UCSD-AML1 (cell line): ENCODE data around the gene CABLES1.

Source experiments
- DNase-seq: peaks from one replicate; lab custom pipeline; 2025; ENCODE audit not compliant: unreplicated experiment; lab: John Stamatoyannopoulos, UW

Gene CABLES1

DNA sequence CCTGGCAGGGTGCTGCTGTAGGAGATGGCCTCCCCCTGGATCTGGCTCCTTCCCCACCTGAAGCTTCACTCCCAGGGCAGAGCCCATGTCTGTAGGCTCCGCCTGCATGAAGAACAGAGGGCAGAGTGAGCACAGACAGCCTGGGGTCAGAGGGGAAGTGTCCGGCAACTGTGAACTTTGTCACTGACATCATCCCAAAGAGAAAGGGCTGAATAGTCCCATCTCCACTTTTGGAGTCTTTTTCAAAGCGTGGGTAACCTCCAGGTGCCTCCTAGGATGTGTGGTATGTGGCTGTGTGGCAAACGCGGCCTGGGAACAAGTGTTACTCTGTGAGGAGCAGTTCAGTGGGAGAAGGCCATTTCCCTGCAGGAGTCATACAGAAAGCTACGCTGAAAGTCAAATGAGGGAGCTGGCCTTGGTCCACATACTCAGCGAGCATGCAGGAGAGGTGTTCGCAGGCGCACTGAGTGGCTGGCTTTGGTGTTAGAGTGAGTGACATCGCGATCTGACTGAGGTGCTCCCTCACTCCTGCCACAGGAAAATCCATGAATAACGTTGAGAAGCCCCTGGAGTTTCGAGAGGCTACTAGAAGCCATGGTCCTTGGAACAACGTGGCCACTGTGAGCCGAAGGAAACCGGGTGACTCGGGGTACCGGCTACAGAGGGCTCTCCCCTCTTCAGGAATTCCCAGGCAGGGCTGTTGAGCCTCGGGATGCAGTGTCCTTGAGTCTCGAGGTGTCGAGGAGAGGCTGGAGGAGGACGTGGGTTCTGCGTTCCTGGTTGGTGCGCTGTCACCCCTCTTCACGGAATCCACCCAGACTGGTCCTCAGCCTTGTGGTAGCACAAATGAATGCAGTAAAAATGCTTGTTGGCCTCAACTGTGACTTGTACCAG is 54.7 kb downstream of the CABLES1 start:
- no peak for DNase-seq

DNA sequence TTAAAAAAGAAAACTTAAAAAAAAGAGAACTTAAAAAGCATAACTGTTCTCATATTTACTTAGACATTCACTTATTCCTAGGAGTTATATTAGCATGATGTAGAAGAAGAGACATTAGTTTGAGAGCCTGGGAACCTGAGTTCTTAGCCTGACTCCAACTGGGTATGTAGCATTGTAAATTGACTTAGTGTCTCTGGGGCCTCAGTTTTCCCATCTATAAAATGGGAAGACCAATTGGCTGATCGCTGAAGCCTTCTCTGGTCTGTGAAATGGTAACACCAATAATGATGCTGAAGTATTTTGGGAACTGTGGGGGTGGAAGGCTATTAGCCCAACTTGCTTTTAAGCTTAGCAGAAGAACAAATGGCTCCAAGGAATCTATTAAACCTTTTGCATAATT is 55.9 kb downstream of the CABLES1 start:
- DNase-seq, result no peak

DNA sequence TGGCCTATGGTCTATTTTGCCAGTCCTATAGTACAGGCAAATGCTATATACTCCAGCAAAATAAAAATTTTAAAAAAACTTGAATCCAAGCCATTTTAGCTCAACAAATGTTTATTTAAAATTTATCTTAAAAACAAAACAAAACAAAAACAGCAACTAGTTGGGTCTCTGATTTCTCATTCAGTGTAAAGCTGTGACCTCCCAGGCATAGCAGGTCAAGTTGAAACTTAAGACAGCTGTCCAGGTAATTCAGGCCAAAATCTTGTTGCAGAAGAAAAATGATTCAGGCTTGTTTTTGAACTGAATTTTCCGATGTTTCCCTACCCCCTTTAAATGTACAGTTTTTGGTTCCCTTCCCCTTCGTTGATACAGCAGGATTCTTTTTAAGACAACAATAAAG is 58.5 kb downstream of the CABLES1 start:
- no peak for DNase-seq

DNA sequence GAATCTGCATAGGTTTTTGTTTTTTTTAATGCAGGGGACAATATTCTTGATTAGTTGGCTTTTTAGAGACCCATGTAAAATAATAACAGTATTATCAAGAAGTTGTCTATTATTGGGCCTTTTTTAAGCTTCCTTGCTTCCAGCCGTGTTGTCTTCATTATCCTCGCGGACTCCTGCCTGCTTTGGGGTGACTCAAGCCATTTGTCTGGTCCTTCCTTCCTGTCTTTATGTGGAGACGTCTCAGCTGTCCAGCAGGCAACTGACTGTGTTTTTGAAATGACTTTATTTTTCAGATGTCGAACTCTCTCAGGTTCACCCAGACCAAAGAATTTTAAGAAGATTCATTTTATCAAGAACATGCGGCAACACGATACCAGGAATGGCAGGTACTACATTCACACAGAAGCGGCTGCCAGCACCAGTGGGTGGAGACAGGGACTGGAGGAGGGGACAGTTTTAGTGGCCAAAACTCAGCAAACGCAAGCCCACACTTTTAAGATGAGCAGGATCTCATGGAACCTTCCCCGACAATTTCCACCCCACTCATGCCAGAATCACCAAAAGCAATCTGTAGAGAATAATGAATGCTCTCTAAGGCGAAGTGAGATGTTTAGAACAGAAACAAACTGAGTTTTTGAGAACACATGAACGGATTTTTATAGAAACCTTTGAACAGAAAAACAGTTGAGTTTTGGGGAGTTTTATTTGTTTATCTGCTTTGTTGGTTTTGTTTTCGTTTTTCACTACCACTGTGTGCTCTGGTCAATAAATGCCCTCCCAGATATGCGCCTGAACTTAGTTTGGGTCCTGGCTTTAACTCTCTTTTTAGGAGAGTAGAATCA is 59.1 kb downstream of the CABLES1 start:
- no peak for DNase-seq

DNA sequence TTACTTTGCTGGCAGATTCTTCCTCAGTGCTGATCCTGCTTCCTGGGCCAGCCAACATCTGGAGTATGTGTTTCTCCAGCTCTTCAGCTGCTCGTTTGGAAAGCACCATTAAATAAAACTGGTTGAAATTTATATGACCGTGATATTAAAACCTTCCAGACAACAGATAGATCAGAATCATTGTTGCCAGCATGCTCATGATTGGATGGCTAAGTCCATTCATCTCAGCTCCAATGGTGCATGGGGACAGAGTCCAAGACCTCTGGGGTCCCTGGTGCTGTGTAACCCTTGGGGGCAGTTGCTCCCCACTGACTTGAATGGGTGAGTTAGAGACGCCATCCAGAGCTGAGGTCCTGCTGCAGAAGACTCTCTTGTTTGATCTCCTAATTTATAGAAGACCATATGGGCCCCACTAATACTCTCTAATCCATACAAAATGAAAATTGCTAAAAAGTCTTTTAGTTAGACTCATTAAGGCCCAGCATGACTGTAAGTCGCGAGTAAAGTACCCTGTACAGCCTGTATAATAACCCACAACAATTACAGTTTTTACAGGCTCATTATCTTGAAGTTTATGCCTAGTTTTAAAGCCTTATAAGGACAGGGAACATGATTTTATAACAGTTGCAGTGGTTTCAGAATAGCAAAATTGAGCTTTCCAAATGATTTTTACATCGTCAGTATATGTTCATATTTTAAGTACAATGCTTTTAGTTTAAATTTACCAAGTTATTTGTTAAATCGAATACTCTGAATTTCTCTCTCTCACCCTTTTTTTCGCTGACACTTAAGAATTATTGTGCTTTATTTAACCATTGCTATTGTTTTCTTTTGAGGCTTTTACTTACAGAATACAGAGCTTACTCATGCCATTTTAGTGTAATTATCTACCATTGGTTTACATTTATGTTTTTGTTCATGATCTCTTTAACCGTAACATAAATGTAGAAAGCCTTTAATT is 60.0 kb downstream of the CABLES1 start:
- no peak for DNase-seq

DNA sequence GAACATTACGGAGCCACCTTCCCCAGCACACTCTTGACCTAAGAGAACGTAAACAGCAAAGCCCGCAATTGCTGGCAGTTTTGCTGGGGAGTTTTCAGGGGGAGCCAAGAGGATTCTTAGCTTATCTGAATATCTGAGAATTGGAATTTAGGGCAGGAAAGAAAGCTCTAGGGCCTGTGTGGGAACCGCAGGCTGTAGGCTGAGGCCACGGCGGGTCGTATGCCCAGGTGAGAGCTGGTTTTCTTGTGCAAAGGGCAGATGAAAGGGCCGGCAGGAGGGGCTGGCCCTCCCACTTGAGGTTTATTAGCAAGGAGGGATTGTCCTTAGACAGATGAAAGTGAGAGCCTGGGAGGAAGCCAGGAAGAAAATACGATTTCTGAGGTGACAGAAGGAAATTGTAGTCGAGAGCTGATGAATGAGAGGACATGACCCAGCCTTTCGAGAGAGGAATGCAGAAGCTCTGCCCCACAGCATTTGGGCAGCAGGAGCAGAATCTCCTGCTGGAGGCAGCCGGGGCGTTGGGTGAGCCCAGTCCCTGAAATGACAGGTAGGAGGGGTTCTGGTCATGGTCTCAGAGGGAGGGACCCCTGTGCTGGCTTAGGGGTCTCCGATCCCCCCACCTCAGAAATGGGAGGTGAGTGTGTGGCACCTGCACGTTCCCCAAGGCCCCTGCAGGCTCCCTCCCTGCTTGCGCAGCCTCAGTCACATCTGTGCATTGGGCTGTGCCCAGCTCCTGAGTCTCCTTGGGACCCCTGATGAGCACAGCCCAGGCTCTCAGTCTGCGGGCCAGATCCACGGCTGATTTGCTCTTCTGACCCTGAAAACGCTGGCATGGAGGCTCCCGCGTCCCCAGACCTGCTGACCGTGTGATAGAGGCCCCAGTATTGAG is 61.1 kb downstream of the CABLES1 start:
- DNase-seq, result no peak

DNA sequence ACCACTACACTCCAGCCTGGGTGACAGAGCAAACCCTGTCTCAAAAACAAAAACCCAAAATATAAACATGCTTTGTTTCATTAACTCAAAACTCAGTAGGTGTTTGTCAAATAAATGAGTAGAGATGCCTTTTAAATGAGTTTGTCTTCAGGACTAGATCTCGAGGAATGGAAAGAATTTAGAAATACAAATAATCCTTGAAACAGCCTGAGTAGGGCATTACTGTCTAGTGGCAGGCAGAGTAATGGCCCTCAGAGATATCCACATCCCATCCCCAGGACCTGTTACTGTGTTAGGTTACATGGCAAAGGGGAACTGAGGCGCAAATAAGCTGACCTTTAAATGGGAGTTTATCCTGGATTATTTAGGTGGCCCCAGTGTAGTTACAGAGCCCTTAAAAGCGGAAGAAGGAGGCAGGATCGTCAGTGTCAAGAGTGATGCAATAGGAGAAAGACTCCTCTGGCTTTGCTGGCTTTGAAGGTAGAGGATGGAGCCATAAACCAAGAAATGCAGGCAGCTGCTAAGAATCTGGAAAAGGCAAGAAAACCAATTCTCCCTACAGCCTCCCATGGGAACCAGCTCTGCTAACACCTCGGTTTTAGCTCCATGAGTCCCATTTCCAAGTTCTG is 63.0 kb downstream of the CABLES1 start:
- no peak for DNase-seq

DNA sequence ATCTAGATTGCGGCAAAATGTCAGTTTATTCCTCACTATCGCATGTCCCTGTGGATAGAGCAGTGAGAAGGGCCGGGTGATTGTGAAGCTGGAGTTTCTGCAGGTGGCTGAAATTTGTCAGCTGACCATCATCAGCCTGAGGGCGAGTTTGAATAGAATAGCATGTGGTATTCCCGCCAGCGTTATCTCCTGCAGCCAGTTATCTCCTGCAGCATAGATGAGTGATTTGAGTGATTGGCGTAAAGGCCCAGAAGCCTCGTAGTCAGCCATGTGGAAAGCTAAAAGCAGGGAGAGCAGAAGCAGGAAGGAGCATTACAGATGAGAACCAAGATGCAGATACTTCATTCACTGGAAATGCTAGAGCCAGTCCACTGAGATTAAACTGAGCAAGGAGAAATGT is 65.5 kb downstream of the CABLES1 start:
- no peak for DNase-seq

DNA sequence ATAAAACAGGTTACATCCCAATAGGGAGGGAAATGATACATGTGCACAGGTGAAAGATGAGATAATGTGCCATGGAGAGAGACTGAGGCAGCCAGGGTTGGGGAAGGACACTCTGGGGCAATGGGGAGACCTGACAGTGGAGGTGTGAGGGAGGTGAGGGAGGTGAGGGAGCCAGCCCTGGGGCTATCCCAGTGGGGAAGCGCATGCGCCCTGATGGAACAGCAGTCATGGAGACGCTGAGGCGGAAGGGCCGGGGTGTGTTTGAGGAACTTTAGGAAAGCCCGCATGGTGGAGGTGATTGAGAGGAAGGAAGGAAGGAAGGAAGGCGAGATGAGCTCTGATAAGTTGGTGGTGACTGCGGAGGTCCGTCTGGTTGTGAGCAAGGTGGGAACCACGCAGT is 66.5 kb downstream of the CABLES1 start:
- DNase-seq, result no peak

DNA sequence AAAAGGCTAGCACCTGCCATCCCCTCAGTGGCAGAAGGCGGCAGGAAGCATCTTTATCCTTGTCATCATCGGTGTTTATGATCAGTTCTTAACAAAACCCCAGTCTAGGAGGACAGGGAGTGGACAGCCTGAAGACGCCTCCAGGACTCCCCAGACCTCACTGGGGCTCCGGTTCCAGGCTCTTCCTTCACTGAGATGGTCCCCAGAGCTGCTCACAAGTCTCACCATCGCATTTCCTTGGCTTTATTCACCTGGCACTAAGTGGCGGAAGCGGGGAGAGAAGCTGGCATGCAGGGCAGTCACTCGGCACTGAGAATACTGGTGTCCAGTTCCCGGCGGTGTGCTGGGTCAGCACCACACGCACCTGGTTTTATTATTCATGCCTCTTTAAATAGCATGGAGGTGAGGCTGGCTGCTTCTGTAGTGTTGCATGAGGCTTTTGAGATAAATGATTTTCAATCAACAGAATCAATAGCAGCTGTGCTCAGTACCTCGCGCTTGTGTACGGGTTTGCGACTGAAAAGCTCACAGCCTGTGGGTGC is 68.7 kb downstream of the CABLES1 start:
- DNase-seq, result no peak

DNA sequence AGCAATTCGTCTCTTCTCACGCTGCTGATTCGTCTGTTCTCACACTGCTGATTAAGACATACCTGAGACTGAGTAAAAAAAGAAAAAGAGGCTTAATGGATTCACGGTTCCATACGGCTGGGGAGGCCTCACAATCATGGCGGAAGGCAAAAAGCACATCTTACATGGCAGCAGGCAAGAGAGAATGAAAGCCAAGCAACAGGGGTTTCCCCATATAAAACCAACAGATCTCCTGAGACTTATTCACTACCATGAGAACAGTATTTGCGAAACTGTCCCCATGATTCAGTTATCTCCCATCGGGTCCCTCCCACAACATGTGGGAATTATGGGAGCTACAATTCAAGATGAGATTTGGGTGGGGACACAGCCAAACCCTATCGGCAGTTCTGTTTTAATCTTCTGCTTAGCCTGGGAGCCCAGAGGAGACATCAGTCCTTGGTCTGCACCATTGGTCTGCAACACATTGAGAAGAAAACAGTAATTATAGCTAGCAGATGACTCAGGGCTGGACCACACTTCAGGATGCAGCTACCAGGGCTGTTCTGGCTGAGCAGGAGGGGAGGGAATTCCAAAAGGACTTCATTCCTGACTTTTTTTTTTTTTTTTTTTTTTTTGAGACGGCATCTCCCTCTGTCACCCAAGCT is 69.4 kb downstream of the CABLES1 start:
- DNase-seq, result no peak

DNA sequence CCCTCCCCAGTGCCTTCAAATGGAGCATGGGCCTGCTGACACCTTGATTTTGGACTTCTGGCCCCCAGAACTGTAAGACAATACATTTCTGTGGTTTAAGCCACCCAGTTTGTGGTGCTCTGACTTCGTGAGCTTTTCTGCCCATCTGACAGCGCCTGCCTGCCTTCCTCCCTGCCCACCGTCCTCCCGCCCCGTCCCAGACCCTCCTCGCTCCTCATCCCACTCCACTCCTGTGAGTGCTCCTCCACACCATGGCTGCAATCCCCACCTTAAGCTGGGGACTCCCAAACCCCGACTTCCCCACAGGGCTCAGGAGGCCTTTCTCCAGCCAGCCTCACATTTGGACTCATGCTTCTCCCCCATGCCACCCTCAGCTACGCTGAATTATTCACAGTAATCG is 70.7 kb downstream of the CABLES1 start:
- no peak for DNase-seq

DNA sequence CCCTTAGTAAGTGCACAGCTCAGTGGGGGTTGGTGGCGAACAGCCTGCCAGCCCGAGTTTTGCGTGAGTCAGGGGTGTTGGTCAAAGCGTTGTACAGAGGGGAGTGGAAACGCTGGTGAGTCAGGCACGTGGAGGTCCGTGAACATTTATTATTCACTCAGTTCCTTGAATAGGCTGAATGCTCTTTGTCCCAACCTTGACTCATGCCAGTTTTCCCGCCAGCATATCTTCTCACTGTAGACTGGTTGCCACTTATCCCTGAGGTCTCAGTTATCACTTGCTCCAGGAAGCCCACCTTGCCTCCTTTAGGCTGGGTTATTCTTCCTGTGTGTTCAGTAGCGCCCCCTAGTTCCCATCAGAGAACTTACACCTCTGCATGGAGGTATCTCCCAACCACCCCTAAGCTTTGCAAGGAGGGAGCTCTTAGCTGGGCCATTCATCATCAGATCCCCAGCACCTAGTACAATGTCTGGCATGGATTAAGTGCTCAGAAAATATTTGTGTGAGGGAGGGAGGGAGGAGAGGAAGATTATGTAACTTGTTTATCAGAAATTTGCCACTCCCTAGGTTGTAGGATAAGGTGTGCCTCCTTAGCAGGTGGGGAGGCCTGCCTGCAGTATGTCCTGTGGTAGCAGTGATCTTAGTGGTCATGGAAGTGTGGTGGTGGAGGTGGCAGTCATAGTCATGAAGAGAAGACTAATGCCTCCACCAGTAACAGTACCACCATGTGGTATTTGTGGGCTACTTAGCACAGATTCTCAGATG is 72.1 kb downstream of the CABLES1 start:
- DNase-seq, result no peak

DNA sequence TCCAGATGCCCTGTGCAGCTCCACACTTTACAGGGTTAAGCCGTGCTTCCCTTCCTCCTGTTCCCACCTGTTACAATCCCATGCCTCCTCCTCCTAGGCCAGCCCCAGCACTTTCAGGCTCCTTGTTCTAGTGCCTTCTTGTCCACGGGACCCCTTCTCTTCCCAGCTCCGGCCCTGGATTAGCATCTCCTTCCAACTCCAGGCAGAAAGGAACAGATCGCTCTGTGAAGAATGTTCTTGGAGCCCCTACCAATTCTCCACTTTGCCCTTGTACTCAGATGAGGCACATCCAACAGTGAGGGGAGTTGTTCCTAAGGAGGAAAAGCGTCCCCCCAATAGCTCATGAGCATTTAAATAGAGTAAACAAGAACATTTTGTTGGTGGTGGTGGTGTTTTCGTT is 72.7 kb downstream of the CABLES1 start:
- no peak for DNase-seq

DNA sequence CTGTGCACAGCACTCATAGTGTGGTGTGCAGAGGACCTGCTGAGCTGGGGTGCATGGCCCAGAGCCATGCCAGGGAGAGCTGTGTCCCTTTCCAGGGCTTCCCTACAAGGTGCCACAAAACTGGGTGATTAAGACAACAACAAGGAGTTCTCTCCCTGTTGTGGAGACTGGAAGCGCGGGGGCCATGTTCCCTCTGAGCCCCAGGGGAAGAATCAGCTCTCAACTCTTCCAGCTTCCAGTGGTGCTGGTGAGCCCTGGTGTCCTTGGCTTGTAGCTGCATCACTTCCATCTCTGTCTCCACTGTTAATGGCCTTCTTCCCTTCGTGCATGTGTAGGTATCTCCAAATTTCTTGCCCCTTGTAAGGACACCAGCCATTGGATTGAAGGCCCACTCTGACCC is 73.3 kb downstream of the CABLES1 start:
- DNase-seq, result no peak

DNA sequence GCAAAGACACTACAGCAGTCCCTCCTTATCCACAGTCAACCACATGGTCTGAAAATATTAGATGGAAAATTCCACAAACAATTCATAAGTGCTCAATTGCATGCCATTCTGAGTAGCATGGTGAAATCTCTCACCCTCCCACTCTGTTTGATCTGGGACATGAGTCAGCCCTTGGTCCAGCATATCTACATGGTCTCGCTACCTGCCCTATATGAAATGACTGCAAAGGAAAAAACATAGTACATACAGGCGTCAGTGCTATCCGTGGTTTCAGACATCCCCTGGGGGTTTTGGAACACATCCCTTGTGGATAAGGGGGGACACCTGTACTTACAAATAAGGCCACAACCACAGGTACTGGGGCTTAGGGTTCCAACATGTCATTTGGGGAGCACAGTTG is 73.7 kb downstream of the CABLES1 start:
- DNase-seq, result no peak

DNA sequence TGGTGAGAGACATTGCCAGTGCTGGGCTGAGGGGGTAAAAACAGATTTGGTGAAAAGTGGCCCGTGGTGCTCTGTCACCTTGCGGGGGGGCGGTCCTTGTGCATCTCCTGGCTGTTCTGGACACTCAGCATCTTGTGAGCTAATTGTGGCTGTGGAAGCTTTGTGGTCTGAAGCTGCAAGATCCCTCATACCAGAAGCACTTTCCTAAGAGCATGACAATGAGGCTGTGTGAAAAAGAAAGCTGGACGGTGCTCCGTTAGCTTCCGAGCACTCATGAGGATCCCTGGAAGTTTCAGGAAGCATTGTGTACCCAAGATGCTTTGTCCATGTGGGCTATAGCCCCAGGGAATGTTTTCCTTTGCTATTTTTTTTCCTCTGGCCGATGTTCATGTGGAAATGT is 74.5 kb downstream of the CABLES1 start:
- no peak for DNase-seq

DNA sequence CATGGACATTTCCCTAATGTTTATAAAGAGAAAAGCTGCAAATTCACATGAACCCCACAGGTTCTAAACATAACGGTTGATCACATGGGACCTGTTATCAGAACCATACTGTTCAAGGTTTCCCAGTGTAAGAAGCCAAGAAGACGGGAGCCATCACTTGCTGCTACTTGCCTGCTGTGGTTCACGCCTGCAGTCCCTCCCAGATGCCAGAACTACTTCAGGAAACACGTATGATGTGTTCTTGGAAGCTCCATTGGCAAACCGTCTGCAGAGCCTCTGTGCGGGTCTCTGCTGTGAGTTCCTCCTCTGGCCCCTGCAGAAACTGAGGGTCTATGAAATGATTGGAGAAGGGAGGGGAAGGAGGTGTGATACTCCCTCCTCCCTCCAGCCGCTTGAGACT is 75.2 kb downstream of the CABLES1 start:
- no peak for DNase-seq
